GM19452 (cell line): ENCODE data around the gene ARHGAP8.
"Not testable (repeated sequence)": the region's sequence is repeated elsewhere in the genome, so short reads cannot be mapped to it uniquely, and the experiment has no call there.

Source experiments
- ATAC-seq: cut with Tn5 transposase; IDR thresholded peaks from one replicate; pipeline ENCODE4 v1.9.1; 2021; ENCODE audit not compliant: unreplicated experiment

Gene ARHGAP8

GRCh38 chr22:44799946-44800634, 47.7 kb downstream of the ARHGAP8 start:
- ATAC-seq: not testable (repeated sequence)

DNA sequence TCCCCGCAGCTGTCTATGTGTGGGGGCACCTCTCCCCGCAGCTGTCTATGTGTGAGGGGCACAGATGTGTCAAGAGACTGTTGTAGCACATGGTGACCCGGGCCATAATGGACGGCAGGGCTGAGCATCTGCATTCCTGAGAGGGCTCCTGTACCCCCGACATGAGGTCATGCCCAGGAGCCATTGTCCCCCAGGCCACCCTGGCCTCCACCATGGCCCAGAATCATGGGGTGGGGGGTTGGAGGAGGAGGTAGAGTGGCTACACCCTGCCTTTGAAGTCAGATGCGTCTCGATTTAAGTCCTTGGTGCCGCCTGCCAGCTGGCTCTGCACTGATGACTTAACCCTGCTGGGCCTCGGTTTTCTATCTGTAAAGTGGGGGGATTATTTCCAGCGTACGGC, 49.1 kb downstream of the ARHGAP8 start:
- ATAC-seq: no peak

GRCh38 chr22:44802071-44802700, 49.8 kb downstream of the ARHGAP8 start:
- ATAC-seq: no peak

- no peak for ATAC-seq
Observed at GRCh38 chr22:44802956-44803355, 50.6 kb downstream of the ARHGAP8 start.

- ATAC-seq: no peak
Observed at GRCh38 chr22:44804327-44804726, 52.0 kb downstream of the ARHGAP8 start.

DNA sequence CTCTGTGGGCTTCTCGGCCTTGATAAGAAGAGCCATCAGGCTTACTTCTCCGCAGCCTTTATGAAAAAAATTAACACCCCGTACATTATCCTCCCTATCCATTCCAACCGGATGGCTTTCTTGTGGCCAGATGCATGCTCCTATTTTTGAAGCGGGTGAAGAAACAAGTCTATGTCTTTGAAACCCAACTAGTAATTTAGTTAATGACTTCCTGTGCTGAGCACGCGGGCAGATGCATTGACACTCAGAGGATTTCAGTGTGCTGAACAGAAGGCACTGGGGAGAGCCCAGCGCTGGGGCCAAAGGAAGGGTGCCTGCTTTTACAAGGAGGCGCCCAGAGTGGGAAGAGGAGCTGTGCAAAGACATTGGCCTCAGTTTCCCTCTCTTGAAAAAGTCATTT, 53.3 kb downstream of the ARHGAP8 start:
- no peak for ATAC-seq

- ATAC-seq: no peak
Observed at GRCh38 chr22:44807232-44807631, 54.9 kb downstream of the ARHGAP8 start.

GRCh38 chr22:44807915-44808690, 55.7 kb downstream of the ARHGAP8 start:
- ATAC-seq: no peak

GRCh38 chr22:44809456-44809855, 57.1 kb downstream of the ARHGAP8 start:
- no peak for ATAC-seq

GRCh38 chr22:44811141-44811540, 58.8 kb downstream of the ARHGAP8 start:
- ATAC-seq: no peak

DNA sequence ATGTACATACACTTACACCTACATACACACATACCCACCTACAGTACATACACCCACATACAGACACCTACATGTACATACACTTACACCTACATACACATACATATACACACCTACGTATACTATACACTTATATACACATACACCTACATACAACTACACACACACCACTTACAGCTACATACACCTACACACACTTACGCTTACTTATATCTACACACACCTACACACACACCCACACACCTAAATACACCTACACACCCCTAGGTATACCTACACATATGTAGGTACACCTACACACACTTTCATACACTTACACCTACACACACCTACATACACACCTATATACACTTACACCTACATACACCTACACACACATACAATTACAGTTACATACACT, 61.0 kb downstream of the ARHGAP8 start:
- no peak for ATAC-seq

DNA sequence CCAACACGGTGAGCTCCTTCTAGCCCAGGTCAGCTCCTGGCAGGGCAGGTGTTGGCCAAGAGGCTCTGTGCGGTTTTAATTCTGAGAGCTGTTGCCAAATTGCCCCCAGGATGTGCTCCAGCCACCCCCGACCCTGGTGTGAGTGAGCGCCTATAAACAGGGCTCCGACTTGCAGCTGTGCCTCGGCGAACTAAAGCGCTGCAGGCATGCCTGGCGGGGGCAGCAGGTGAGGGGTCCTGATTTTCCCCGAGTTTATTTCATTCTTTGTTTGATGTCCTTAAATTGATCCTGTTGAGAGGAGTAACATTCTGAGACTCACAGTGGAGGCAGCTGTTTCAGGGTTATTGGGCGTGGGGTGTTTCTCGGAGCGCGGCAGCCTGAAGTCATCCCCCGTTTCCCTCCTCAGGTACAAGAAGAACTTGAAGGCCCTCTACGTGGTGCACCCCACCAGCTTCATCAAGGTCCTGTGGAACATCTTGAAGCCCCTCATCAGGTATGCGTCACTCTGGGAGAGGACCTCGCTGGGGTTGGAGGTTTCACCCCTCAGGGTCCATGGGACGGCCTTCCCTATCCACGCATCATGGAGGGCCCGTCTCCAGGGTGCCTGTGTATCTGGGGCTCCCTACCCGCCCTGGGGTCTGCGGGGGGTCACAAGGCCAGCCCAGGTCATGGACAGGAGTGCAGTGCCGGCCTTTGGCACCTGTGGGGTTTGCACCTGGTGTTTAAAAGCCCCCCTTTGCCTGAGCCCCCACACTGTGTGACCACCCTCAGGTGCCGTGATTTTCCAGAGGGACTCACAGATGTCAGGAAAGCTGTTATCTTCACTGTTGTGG, 62.1 kb downstream of the ARHGAP8 start:
- no peak for ATAC-seq

- ATAC-seq: no peak
Observed at GRCh38 chr22:44815099-44816070, 63.0 kb downstream of the ARHGAP8 start.

DNA sequence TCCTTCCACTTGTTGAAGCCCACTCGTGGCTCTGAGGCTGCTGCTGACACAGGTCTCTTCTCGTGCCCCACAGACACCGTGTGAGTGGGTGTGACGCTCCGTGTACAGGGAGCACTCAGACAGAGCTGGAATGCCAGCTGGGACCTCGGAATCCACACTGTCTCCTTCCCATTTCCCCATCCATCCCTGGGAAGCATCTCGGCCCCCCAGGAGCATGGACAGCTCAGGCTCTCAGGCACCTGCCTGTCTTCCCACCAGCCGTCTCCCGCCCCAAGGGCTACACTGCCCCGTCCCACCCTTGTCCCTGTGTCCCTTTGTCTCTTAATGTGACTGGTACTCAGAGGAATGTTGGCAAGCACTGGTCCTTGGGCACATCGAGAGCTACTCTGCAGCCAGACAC, 63.8 kb downstream of the ARHGAP8 start:
- ATAC-seq: no peak

GRCh38 chr22:44818727-44819126, 66.4 kb downstream of the ARHGAP8 start:
- no peak for ATAC-seq

DNA sequence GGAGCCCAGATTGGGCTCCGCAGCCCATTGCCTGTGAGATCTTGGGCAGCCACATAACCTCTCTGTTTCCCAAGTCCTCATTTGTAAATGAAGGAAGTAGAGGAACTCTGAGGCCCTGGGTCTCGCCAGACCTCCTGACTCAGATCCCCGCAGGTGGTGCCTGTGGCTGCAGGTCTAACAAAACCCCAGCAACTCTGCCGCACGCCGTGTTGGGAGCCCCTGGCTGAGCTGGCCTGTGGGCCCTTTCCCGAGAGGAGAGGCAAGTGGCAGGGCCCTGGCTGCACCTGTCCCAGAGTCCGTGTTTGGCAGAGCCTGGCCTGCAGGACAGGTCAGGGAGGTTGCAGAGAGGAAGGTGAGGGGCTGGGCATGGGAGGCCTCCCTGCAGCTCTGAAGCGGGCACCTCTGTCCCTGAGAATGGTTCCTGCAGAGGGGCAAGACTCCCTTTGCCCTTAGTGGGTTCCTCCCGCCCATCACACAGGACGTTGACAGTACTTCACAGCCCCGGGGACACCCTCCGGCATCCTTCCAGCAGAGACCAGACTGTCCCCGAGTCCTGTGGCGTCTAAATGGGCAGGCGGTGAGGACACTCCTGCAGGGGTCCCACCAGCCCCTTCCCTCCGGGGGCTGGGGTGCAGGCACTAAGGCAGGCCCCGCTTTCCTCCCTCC, 67.7 kb downstream of the ARHGAP8 start:
- no peak for ATAC-seq

DNA sequence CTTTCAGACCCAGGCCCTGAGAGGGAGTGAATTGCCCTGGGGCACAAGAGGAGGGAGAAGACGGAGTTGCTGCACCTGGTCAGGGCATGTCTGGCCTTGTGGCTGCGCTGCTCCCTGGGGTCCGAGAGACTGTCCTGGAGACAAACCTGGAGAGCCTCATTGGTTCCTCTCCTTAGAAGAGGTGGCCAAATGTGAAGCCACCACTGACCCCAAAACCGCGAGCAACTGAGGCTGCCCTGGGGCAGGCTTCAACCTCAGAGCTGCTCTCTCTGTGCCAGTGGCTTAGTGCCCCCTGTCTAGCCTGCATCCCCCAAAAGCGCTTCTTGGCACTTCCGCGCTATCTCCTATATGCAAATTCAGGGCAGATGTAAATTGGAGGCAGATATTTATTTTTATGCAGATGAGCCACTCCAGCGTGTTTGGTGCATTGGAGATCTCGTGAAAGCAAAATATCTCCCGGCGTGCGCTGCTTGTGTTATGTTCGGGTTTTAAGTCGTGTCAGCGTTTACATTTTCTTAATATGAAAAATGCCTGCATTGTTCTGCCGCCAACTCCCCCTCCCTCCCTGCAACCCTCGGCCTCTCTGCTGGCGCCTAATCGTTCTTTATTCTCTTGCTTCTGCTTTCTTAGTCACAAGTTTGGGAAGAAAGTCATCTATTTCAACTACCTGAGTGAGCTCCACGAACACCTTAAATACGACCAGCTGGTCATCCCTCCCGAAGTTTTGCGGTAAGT, 69.5 kb downstream of the ARHGAP8 start:
- no peak for ATAC-seq

DNA sequence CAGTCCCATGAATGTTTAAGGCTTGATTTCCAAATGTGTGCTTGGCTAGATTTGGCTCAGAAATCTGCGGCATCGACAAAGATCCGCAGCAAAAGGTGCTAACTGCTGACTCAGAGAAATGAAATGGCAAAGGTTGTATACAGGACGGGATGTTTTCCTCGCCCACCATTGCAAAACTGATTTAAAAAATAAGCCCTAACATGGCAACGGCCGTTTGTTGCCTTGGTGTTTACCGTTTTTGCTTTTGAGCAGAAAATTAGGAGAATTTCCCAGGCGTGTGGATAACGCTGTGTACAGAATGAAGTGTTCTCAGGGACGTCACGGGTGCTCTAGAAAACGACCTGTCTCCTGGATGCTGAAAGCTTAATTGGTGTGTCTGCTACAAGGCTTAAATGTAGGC, 70.2 kb downstream of the ARHGAP8 start:
- no peak for ATAC-seq

GRCh38 chr22:44823396-44823795, 71.0 kb downstream of the ARHGAP8 start:
- ATAC-seq: no peak
